GM18517 (cell line): ENCODE measurements around the gene SF3A1.
"Not testable (repeated sequence)": the region's sequence is repeated elsewhere in the genome, so short reads cannot be mapped to it uniquely, and the experiment has no call there.

Experiments used
- ATAC-seq: cut with Tn5 transposase; IDR thresholded peaks from one replicate; pipeline ENCODE4 v1.9.1; 2021; ENCODE audit warnings: mild to moderate bottlenecking, moderate library complexity; ENCODE audit not compliant: unreplicated experiment

SF3A1 gene

GRCh38 chr22:30348809-30349208 lies 7.9 kb downstream of the SF3A1 start:
- no peak for ATAC-seq

GRCh38 chr22:30348404-30348803 lies 8.3 kb downstream of the SF3A1 start:
- no peak for ATAC-seq

DNA sequence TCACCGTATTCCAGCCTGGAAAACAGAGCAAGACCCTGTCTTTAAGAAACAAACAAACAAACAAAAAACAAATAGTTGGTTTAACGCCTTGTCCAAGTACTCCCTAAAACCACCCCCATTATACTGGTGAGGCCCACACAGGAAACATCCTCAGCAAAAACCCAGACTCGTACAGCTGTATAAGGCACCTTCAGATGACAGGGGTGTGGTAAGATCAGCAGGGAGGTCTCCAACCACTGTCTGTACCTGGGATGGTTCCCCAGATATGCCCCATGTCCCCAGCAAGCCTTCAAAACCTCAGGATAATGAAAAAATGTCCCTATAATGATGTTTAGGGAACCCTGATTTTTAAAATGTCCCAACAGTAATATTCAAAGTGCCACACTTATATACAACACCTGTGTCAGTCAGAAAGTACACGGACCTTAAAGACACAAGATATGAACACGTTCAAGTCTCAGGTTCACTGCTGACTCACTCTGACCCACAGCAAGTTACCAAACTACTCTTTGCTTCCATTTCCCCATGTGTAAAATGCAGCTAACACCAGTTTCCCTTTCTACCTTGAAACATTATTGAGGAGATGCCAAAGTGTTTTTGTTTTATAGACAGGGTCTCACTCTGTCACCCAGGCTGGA lies 9.3 kb downstream of the SF3A1 start:
- ATAC-seq = no peak

DNA sequence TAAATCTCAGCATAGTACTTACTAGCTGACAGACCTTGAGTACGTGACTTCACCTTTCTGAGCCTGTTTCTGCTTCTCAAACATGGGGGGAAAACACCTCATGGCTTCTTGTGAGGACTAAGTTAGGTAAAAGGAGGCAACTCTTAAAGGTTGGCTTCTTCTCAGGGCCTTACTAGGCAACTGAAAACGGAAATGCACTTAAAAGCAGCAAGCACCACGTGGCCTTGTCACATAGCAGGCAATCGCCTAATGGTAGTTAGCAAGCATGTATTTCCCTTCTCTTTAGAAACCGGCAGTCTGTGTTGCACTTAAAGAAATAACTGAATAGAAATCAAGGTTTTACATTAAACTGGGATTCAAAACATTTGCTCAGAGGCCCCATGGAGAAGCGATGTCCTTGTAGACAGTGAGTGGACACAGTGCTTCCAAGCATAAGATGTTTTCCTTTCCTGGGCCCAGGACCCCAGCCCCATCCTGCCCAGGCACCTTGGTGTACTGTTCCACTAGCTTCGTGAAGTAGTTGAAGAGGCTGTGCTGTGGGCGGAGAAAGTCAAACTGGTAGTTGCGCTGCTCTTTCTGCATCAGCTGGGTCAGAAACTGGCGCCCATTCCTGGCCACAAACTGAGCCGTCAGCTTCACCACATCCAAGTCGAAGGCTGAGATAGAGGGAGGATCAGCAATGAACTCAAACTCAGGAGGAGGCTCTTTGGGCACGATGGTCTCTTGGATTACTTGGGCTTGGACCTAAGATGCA lies 12.1 kb downstream of the SF3A1 start:
- ATAC-seq = no peak

DNA sequence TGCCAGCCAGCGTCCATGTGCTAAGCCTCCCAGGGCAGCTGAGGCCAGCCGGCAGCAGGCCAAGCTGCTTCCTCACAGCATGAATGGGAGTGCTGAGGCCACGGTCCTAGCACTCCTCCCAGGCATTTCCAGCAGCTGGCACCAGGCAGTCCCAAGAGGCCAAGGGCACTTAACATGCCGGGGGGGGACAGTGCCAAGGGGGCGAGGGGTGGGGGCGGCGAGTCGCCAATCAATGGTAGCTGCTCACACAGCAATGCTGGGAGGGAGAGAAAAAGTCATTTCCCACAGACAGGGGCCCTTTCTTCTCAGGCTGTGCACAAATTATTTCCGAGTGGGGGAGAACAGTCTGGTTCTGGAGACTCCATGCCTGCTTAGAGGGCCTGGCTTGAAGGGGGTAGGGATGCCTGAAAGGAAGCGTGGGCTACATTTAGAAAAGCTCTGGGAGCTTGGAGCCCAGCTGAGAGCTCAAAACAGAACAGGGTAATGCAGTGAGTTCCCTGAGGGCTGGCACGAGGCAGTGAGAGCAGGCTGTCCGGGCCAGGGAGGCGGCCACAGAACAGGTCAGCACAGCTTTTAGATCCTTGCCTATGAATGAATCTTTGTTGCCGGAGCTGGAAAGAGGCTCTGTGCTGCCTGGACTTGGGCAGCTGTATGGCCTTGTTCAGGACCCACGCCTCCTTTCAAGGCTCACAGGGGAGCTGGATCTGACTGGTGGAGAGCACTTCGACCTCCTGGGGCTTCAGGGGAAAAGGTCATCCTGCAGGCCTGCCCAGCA lies 15.6 kb downstream of the SF3A1 start:
- ATAC-seq = no peak

GRCh38 chr22:30338802-30339201 lies 17.9 kb downstream of the SF3A1 start:
- no peak for ATAC-seq

- not testable (repeated sequence) for ATAC-seq
These were observed 18.4 kb downstream of the SF3A1 start for GRCh38 chr22:30338341-30338740.

DNA sequence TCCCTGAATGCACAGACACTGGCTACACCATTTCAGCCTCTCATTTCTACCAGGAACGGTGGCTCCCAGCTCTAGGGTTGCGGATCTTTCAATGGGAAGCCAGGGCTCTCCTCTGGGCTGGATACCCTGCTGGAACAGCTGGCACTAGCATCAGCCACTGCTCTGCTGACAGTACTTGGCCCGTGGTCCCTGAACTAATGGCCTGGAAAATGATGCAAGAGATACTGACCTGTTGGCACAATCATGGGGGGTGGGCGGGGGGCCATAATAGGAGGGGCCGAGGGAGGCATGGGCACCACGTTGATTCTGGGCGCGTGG lies 19.3 kb downstream of the SF3A1 start:
- ATAC-seq = no peak

- ATAC-seq = no peak
These were observed 19.8 kb downstream of the SF3A1 start for GRCh38 chr22:30336752-30337460.

GRCh38 chr22:30335236-30335635 lies 21.5 kb downstream of the SF3A1 start:
- ATAC-seq = no peak

DNA sequence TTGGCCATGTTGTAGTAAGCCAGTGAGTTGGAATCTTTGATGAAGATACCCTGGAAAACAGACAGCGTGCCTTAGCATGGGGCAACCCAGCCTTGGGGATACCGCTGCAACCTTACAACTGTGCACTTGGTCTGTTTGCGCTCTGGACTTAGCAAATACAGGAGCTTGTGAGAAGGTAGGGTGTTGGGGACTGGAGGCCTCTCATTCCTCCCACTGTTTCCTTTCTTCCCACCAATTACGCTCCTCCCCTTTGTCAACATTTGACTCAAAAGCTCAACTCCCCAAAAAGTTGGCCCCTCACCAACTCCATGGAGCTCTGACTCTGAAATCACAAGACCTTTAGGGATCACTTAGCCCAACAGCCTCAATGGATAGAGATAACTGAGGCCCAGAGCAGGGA lies 22.0 kb downstream of the SF3A1 start:
- ATAC-seq = no peak

- no peak for ATAC-seq
These were observed 23.0 kb downstream of the SF3A1 start for GRCh38 chr22:30333707-30334087.

DNA sequence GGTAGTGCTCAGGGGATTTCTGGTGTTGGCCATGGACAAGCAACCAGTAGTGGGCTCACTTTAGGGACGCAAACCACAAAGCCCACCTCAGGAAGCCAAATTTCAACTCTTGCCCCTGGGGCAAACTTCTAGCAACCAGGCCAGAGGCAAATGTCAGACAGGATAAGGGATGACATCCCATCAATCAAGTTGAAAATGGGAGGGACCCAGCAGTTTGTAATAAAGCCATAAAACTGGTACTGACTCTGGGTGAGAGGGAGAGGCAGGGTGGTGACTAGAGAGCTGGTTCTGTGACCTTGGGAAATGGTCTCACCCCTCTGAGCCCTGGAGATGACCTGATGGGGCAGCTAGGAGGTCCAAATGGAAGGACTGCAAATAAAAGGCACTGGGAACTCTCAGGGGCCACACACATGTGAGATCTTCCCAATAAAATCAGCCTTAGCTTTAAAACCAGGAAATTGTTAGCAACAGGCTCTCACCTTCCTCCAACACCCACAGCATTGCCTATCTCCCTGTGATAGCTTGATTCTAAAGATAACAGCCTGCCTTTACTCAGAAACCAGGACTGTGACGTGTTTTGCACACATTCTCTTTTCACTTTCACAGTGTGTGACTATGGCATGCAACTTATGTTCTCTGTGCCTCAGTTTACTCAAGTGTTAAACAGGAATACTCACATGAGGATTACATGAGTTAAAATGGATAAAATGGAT lies 23.5 kb downstream of the SF3A1 start:
- ATAC-seq = no peak

- no peak for ATAC-seq
These were observed 24.1 kb downstream of the SF3A1 start for GRCh38 chr22:30332551-30332950.

DNA sequence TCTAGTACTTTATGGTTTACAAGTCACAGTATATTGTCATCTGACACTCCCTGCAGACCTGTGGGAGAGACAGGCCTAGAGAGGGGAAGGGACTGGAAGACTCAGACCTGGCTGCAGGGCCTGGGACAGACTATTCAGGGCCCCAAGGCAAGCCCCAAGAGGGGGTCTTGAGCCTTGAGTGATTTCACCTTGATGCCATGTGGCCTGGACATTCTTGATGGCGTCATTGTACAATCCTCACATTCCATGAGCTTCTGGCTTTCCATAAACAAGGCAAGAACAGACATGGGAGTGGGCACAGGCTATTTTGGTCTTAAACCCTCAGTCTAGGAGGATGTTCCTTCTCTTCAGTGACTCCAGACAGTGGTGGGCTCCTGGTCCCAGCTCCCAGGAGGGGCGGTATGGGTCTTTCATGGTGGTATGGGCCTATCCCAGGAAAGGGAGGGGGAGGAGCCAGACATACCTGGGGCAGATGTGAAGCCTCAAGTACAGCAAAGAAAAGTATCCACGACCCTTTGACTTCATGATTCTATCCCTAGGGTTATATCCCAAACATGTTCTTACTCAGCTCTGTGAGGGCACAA lies 28.1 kb downstream of the SF3A1 start:
- ATAC-seq = no peak

DNA sequence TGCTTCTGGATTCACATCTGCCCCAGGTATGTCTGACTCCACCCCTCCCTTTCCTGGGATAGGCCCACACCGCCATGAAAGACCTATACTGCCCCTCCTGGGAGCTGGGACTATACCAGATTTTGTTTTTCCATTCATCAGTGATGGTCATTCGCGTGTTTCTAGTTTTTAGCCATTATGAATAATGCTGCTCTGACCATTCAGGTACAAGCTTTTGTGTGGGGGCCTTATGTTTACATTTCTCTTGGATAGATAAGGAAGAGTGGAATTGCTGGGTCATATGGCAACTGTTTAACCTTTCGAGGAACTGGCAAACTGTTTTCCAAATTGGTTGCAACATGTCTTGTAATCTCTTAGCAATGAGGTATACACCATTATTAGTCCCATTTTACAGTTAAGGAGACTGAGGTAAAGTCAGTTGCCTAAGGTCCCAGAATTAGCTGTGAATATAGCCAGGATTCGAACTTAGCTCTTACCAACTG lies 28.8 kb downstream of the SF3A1 start:
- no peak for ATAC-seq

DNA sequence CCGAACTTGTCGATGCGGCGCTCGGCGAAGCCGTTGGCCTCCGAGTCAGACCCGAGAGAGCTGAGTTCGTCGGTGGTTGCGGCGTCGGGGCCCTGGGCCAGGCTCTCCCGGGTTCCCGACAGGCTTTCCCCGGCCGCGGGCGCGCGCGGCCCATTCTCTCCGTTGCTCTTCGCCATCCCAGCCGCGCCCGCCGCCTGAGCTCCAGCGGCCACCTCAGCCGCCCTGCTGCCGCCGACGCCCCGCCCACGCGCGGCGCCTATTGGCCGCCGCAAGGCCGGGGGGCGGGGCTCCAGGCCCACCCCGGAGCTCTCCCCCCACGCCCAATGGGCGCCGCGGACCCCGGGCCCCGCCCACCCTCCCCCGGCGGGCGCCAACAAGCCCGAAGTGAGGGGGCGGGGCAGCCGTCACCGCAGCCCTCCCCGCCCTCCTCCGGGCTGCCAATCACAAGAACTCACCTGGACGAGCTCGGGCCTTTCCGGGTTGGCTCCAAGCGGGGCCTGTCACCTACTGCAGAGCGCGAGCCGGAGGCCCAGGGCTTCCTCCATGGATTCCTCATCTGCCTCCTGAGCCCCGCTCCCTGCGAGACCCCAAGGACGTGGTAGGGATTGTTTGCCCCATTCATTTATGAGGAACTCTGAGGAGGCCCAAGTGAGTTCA lies 29.9 kb downstream of the SF3A1 start, which contains the start of gene TBC1D10A:
Gene TBC1D10A (minus strand): TSS at position 236 of the 657 bp plus-strand sequence. CDS start 60 bp downstream, at position 176.
- peak; percentile 74 for ATAC-seq

- peak; percentile 9 for ATAC-seq
These were observed 30.4 kb downstream of the SF3A1 start for GRCh38 chr22:30326255-30326705.

GRCh38 chr22:30325724-30326254 lies 30.9 kb downstream of the SF3A1 start:
- ATAC-seq = no peak
